Cerebellar cortex (tissue), 1 donor: Measurements from ENCODE around the gene RAPGEF1.
A peak's percentile ranks its signal among the peaks of the same experiment; 100 is the strongest.

Experiments
- DNase-seq: peaks from one replicate; pipeline ENCODE4 v3.0.0-alpha.2; 2015; ENCODE audit warnings: low spot score

Gene RAPGEF1

DNA sequence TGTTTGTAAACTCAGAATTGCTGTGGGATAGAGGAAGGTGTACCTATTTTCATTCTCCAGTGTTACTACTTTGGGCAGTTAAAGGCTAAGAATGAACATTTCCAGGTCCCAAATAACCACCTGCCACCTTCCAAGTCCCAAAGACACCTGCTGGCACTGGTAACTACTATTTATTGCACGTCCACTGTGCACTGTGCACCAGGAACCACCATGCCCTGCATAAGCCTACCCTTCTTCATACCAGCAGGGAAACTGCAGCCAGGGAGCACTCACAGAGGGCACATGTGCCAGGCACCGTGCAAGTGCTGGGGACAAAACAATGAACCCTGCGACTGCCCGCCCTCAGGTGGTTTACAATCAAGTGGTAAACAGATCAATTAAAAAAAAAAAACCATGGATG is 34.9 kb downstream of the RAPGEF1 start:
- DNase-seq = no peak

- no peak for DNase-seq
Measured at GRCh38 chr9:131704141-131704983, 35.5 kb downstream of the RAPGEF1 start.

GRCh38 chr9:131703697-131704096 is 36.2 kb downstream of the RAPGEF1 start:
- no peak for DNase-seq

GRCh38 chr9:131702911-131703310 is 37.0 kb downstream of the RAPGEF1 start:
- no peak for DNase-seq

GRCh38 chr9:131701789-131702337 is 38.0 kb downstream of the RAPGEF1 start:
- no peak for DNase-seq

GRCh38 chr9:131701436-131701781 is 38.5 kb downstream of the RAPGEF1 start:
- no peak for DNase-seq

- no peak for DNase-seq
Measured at GRCh38 chr9:131700765-131701435, 39.0 kb downstream of the RAPGEF1 start.

- no peak for DNase-seq
Measured at GRCh38 chr9:131700076-131700475, 39.8 kb downstream of the RAPGEF1 start.

DNA sequence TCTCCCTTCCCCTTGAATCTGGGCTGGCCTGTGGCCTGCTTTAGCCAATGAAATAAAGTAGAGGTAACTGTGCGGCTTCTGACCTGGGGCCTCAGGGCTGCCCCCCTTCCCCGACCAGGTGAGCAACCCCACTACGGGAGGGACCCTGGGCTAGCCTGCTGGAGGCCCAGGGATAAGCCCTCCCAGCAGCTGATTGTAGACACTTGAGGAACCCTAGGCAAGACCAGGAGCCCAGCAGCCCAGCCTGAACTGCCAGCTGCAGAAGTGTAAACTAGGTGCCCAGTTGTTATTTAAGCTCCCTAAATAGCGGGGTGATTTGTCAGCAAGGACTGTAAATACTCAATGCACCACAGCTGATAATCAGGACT is 41.3 kb downstream of the RAPGEF1 start:
- DNase-seq = no peak

DNA sequence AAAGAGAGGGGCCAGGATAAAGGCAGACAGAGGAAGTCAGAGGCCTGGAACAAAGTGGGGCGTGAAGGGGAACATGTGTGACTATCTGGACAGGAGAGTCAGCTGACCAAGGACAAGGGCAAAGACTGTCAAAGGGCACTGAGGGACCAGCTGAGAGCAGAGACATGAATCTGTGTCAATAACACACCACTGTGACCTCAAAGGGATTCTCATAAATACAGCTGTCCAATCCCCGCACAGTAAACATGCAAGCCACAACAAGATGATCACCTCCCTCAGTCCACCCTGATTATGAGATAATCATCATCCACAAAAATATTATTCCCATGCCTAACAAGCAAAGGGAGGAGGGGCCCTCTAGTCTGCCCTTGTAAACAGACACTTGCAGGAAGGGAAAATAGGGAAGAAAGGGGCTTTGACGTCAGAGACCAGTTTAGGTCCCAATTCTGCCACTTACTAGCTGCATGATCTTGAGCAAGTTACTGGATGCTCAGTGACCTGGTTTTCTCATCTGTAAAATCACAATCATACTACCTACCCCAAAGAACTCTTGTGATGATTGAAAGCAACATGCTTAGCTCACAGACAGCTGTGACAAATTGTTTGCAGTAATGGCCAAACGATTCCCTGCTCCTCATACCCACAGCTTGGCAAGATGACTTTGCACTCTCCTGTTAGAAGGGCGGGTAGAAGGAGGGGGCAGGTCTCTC is 41.8 kb downstream of the RAPGEF1 start:
- no peak for DNase-seq

GRCh38 chr9:131697097-131697496 is 42.8 kb downstream of the RAPGEF1 start:
- DNase-seq = peak; percentile 86

DNA sequence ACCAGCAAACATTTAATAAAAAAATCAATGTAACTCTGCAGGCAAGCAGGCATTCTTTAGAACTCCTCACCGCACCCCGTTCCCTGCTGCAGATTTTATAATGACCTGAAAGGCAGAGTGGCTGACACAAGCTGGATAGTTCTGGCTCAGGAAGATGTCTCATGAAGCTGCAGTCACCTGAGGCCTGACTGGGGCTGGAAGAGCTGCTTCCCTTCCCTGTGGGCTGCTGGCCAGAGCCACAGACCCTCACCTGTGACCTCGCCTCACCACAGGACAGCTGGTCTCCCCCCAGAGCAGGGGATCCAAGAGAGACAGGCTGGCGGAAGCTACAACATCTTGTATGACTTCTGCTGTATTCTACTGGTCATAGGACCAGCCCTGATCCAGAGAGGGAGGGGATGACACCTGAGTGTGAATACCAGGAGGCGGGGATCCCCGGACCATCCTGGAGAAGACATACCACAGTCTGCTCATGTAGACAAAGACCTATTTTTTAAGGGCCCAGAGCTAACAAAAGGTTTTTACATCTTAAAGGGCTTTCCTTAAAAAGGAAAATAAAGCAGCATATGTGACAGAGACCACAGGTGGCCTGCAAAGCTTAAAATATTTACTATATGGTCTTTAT is 43.9 kb downstream of the RAPGEF1 start:
- peak; percentile 50 for DNase-seq

- peak; percentile 70 for DNase-seq
Measured at GRCh38 chr9:131695366-131695765, 44.5 kb downstream of the RAPGEF1 start.

- no peak for DNase-seq
Measured at GRCh38 chr9:131693651-131694597, 46.0 kb downstream of the RAPGEF1 start.

DNA sequence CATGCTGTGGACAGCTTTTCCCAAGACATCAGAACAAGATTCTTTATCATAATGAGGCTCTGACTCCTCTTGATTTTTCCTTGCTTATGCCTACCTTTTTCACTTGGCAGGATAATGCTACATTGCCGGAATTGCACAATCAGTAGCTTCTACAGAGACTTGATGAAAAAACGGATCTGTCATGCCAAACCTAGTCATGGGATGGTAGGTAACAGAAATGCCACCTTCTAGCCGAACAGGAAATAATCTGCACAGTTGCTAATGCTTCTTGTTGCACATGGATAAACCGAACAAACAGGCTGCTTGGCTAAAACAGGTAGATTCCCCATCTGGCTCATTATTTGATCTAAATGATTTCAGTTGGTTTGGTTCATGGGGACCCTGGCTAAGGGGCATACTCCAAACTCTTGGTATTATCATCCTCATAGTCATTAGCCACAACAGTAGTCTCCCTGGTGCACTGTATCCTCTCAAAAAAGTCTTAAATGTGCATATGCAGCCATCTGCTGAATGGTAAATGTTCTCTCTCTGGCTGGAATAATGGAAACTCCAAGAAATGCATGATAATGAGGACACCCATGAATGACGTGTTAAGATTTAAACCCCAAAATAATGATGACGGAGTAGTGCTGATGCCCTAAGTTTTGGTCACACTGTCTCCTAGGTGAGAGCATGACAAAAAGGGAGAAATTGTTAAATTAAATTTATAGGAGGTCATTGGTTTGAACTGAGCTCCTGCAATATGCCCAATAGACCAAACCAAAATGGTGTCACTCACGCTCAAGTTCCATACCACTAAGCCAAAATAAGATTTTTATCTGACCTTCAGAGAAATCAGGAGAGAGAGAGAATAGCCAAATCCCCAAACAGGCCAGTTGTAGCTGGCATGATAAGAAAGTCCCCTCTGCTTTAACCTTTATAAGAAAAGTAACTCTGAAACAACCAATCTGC is 47.0 kb downstream of the RAPGEF1 start:
- DNase-seq = peak; percentile 42

DNA sequence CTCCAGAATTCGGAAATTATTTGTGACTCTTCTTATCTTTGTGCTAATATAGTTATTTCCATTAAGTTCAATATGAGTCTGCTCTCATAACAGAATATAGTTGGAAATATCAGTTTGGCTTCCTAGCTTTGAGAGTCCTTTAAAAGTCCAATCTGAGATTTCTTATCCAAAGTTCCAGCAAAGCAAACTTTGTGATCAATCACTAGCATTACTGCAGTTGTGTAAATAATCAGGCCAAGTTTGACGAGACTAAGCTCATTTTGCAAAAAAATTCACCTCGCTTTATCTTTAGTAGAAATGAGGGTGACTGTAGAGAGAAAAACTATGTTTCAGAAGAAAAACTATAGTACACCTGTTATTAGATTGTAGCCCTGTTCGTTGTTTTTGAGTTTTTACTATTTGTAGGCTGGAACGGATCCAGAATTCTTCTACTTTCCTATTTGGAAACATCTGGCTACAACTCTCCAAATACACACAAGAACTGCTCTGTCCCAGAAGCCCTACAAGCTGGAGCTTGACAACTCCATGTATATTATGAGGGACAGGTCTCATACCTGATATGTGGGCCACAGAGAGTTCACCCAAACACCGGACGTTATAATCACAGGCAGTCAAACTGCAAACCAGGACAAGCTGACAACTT is 47.8 kb downstream of the RAPGEF1 start:
- no peak for DNase-seq

DNA sequence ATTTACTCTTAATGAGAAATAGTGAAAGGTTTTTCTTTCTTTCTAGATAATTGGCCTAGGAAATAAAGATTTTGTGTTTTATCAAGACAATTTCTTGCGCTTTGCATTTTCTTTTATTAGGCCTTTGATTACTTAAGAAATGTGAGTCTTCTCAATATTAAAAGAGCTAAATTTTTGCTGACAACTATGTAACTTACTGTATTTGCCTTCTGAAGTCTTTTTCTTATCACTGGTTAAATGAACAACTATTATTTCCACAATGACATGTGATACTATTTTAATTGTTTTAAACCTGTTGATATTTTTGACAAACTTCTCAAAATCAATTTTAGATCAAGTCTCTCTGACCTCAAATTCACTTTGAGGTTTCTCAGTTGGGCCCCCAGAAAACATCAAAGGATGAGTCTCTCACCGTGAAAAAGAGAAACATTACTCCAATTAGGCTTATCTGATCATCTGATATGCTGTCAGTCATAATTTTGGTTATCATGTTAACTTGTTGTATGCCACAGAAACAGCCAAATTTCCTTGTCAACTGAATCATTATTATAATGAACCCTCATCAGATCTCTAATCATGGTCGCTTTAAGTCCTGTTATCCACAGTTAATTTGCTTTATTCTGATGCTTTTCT is 48.8 kb downstream of the RAPGEF1 start:
- no peak for DNase-seq

GRCh38 chr9:131690462-131690861 is 49.4 kb downstream of the RAPGEF1 start:
- DNase-seq = no peak

GRCh38 chr9:131688377-131688776 is 51.5 kb downstream of the RAPGEF1 start:
- DNase-seq = no peak
